ENCODE measurements around the gene KIZ. TPM values are rescaled to one million over a fixed set of nuclear protein-coding genes. Genes with fewer than 3 reads are reported as not detected.
"Not testable (repeated sequence)": the region's sequence is repeated elsewhere in the genome, so short reads cannot be mapped to it uniquely, and the experiment has no call there.

The KIZ gene
- total RNA-seq, 1 experiment from 2014 or later: 43.6 TPM

GRCh38 chr20:21166801-21167200, 40.9 kb downstream of the KIZ start (continued):
- TF ChIP-seq ZBTB43 (CRISPR knock-in tag; IDR thresholded peaks at IDR 0.05) (no peak), ZNF138 (CRISPR knock-in tag; conservative IDR thresholded peaks at IDR 0.05) (no peak), ERG (CRISPR knock-in tag; IDR thresholded peaks at IDR 0.05) (no peak), ZNF512 (CRISPR knock-in tag; IDR thresholded peaks at IDR 0.05; ENCODE audit: borderline replicate concordance) (no peak), NR2C2 (CRISPR knock-in tag; IDR thresholded peaks at IDR 0.05) (no peak), IRF1 (CRISPR knock-in tag; IDR thresholded peaks at IDR 0.05) (no peak), PRRX2 (CRISPR knock-in tag; IDR thresholded peaks at IDR 0.05) (no peak), ESRRA (CRISPR knock-in tag; IDR thresholded peaks at IDR 0.05; ENCODE audit: borderline replicate concordance) (no peak), JAZF1 (CRISPR knock-in tag; IDR thresholded peaks at IDR 0.05) (no peak), E2F4 (CRISPR knock-in tag; IDR thresholded peaks at IDR 0.05; ENCODE audit: borderline replicate concordance, low read depth) (no peak), GRHL2 (CRISPR knock-in tag; IDR thresholded peaks at IDR 0.05; ENCODE audit: insufficient replicate concordance, severe bottlenecking) (no peak)

GRCh38 chr20:21167261-21167660, 41.4 kb downstream of the KIZ start:
- Mint-ChIP-seq H3K9me3 (peaks cover 11% of the 10 kb centered on the region), H3K27ac (no peak overlapping the region), H3K4me3 (no peak overlapping the region), H3K4me1 (peaks cover 15% of the 10 kb centered on the region), H3K27me3 (ENCODE audit: low read depth) (no peaks in the 10 kb centered on the region), H3K36me3 (peaks cover 52% of the 10 kb centered on the region)
- CTCF ChIA-PET: no interaction called here
- TF ChIP-seq FOXK1 (CRISPR knock-in tag; IDR thresholded peaks at IDR 0.05) (no peak), IRF2 (CRISPR knock-in tag; IDR thresholded peaks at IDR 0.05; ENCODE audit: borderline replicate concordance, low read depth) (no peak), ESRRA (CRISPR knock-in tag; IDR thresholded peaks at IDR 0.05; ENCODE audit: borderline replicate concordance) (no peak), JAZF1 (CRISPR knock-in tag; IDR thresholded peaks at IDR 0.05) (no peak)
- POLR2A ChIA-PET: no interaction called here
- no peak for DNase-seq (ENCODE audit: low spot score)
- no peak for ATAC-seq

GRCh38 chr20:21168061-21168460, 42.2 kb downstream of the KIZ start:
- H3K4me3 Mint-ChIP-seq; POLR2A ChIA-PET; H3K4me1 Mint-ChIP-seq; CTCF ChIA-PET; H3K27me3 Mint-ChIP-seq (ENCODE audit: low read depth); ATAC-seq; H3K27ac Mint-ChIP-seq; DNase-seq (ENCODE audit: low spot score): not testable (repeated sequence)
- Mint-ChIP-seq H3K9me3 (peaks cover 11% of the 10 kb centered on the region), H3K36me3 (peaks cover 45% of the 10 kb centered on the region)

- H3K4me1 Mint-ChIP-seq: peaks cover 15% of the 10 kb centered on the region
- no peak for TF ChIP-seq SP1 (CRISPR knock-in tag; conservative IDR thresholded peaks at IDR 0.05)
- no peak for TF ChIP-seq NR2C2 (CRISPR knock-in tag; IDR thresholded peaks at IDR 0.05)
- TF ChIP-seq ZNF512 (CRISPR knock-in tag; IDR thresholded peaks at IDR 0.05; ENCODE audit: borderline replicate concordance): no peak
- H3K4me3 Mint-ChIP-seq: no peak overlapping the region
- ATAC-seq (no peak), DNase-seq (ENCODE audit: low spot score) (no peak)
- POLR2A ChIA-PET: no interaction called here
- no peaks in the 10 kb centered on the region for H3K27me3 Mint-ChIP-seq (ENCODE audit: low read depth)
- H3K36me3 Mint-ChIP-seq: peaks cover 34% of the 10 kb centered on the region
- H3K9me3 Mint-ChIP-seq: peaks cover 19% of the 10 kb centered on the region
- H3K27ac Mint-ChIP-seq: no peak overlapping the region
- CTCF ChIA-PET: no interaction called here
Measured at GRCh38 chr20:21172626-21173025, 46.7 kb downstream of the KIZ start.
